CD14-positive monocyte (primary cell): ENCODE data around the gene SPDYE4. TPM values are rescaled to one million over a fixed set of nuclear protein-coding genes. Genes with fewer than 3 reads are reported as not detected.

Experiments used
- DNase-seq, 3 donors: peaks; one replicate each; pipeline ENCODE4 v3.0.0-alpha.2; 2011 to 2022
- H2AFZ ChIP-seq: 2 replicates; pipeline ENCODE4 v1.6.0; 2012; ENCODE audit warnings: mild to moderate bottlenecking, low read depth, low read length, inconsistent platforms; ENCODE audit not compliant: insufficient read depth, poor library complexity, severe bottlenecking
- H3K27ac ChIP-seq, 2 donors: 1 replicate in 1 of 2; 2 replicates in 1 of 2; pipeline ENCODE4 v1.5.1; 2012 to 2013; ENCODE audit warnings: low read length in 2 of 2, control low read depth in 1 of 2, inconsistent platforms in 1 of 2, low read depth in 1 of 2, mild to moderate bottlenecking in 1 of 2
- H3K27me3 ChIP-seq, 2 donors: one replicate each; pipeline versions ENCODE4 v1.6.0 to v1.6.1; 2011 to 2013; ENCODE audit warnings: low read length in 2 of 2; ENCODE audit not compliant: control insufficient read depth in 2 of 2, insufficient read depth in 2 of 2
- H3K36me3 ChIP-seq, 2 donors: replicated peaks in 1 of 2; 1 replicate in 1 of 2; 2 replicates in 1 of 2; pipeline versions ENCODE4 v1.5.1 to v1.6.1; 2012 to 2013; ENCODE audit warnings: low read length in 2 of 2, control low read depth in 1 of 2, inconsistent platforms in 1 of 2, mild to moderate bottlenecking in 1 of 2; ENCODE audit not compliant: insufficient read depth in 2 of 2, control insufficient read depth in 1 of 2
- H3K4me1 ChIP-seq, 2 donors: 1 replicate in 1 of 2; 2 replicates in 1 of 2; pipeline versions ENCODE4 v1.5.1 to v1.6.1; 2012 to 2013; ENCODE audit warnings: low read length in 2 of 2, control low read depth in 1 of 2, inconsistent platforms in 1 of 2, mild to moderate bottlenecking in 1 of 2, moderate library complexity in 1 of 2; ENCODE audit not compliant: insufficient read depth in 2 of 2, control insufficient read depth in 1 of 2
- H3K4me2 ChIP-seq: replicated peaks from 2 replicates; pipeline ENCODE3; 2012; ENCODE audit warnings: low read length, moderate library complexity, mild to moderate bottlenecking; ENCODE audit not compliant: poor library complexity, severe bottlenecking; ENCODE audit errors: extremely low read depth
- H3K4me3 ChIP-seq, 3 experiments: fragments of 200-600 bp in 1 of 3; sonication (generic) in 1 of 3; replicated peaks in 1 of 3; 1 replicate in 2 of 3; 2 replicates in 1 of 3; pipeline ENCODE4 v1.5.1; 2011 to 2013; ENCODE audit warnings: low read length in 3 of 3, mild to moderate bottlenecking in 3 of 3, control low read depth in 2 of 3, low read depth in 2 of 3, inconsistent platforms in 1 of 3, moderate library complexity in 1 of 3
- H3K79me2 ChIP-seq: 2 replicates; pipeline ENCODE4 v1.6.0; 2012; ENCODE audit warnings: mild to moderate bottlenecking, control low read depth, inconsistent platforms, low read length, moderate library complexity; ENCODE audit not compliant: insufficient read depth
- H3K9ac ChIP-seq: 2 replicates; pipeline ENCODE4 v1.6.0; 2017; ENCODE audit warnings: low read length, mild to moderate bottlenecking; ENCODE audit not compliant: insufficient read depth, poor library complexity, severe bottlenecking
- H3K9me3 ChIP-seq, 2 donors: replicated peaks in 1 of 2; 1 replicate in 1 of 2; 2 replicates in 1 of 2; pipeline versions ENCODE4 v1.5.1 to v1.6.1; 2012 to 2013; ENCODE audit warnings: low read length in 2 of 2, control low read depth in 1 of 2; ENCODE audit not compliant: control insufficient read depth in 1 of 2, insufficient read depth in 1 of 2
- H4K20me1 ChIP-seq: 2 replicates; pipeline ENCODE4 v1.6.0; 2012; ENCODE audit warnings: mild to moderate bottlenecking, low read length, control low read depth, moderate library complexity; ENCODE audit not compliant: insufficient read depth
- H3K27ac Mint-ChIP-seq, 7 donors: one replicate each; pipeline ENCODE4 v1.8.0; 2020; ENCODE audit warnings: mild to moderate bottlenecking in 7 of 7, mixed read lengths in 7 of 7, moderate library complexity in 6 of 7, inconsistent platforms in 2 of 7
- H3K27me3 Mint-ChIP-seq, 3 donors: one replicate each; pipeline ENCODE4 v1.8.0; 2021 to 2022; ENCODE audit warnings: low read depth in 3 of 3, mild to moderate bottlenecking in 3 of 3, mixed read lengths in 3 of 3, moderate library complexity in 3 of 3, inconsistent platforms in 1 of 3
- H3K36me3 Mint-ChIP-seq, 2 donors: one replicate each; pipeline ENCODE4 v1.8.0; 2020; ENCODE audit warnings: mixed read lengths in 2 of 2, inconsistent platforms in 1 of 2, mild to moderate bottlenecking in 1 of 2
- H3K4me1 Mint-ChIP-seq: one replicate; pipeline ENCODE4 v1.8.0; 2020; ENCODE audit warnings: mild to moderate bottlenecking, mixed read lengths
- H3K4me3 Mint-ChIP-seq, 2 donors: one replicate each; pipeline ENCODE4 v1.8.0; 2020; ENCODE audit warnings: mild to moderate bottlenecking in 2 of 2, mixed read lengths in 2 of 2, moderate library complexity in 1 of 2
- H3K9me3 Mint-ChIP-seq, 7 donors: one replicate each; pipeline ENCODE4 v1.8.0; 2020 to 2022; ENCODE audit warnings: mixed read lengths in 7 of 7, mild to moderate bottlenecking in 6 of 7, moderate library complexity in 6 of 7, inconsistent platforms in 2 of 7
- WGBS: methylation state at CpG from one replicate; pipeline ENCODE4 v1.1.5; 2013; ENCODE audit warnings: missing lambda C conversion rate; ENCODE audit not compliant: insufficient coverage; 5-methylcytosine and 5-hydroxymethylcytosine counted together
- intact Hi-C, 2 donors: fragments of 100-400 bp; cut with micrococcal nuclease; formaldehyde crosslinking; loops; one replicate each; pipeline versions ENCODE4 v1.15.0 to v1.15.1; 2023
- polyA plus RNA-seq, 3 donors: library from polyadenylated mRNA; depleted of rRNA in 1 of 3; unstranded in 2 of 3; stranded (reverse) in 1 of 3; fragments of 300-500 nt in 2 of 3; fragments of >200 nt in 1 of 3; fragmentation: Illumina TruSeq in 2 of 3; gene quantifications; 1 replicate in 2 of 3; 2 replicates in 1 of 3; pipeline ENCODE4 v1.2.3, GENCODE V29; 2012 to 2021
- TF ChIP-seq, protein P1 (sequence below): fragments of 200-600 bp; IDR thresholded peaks from one replicate; pipeline ENCODE4 v1.8.0; 2022; ENCODE audit warnings: antibody characterized with exemption, mild to moderate bottlenecking

SPDYE4 gene
- polyA plus RNA-seq, 3 donors = 0.09 TPM; not detected in 2

- no peaks in the 10 kb centered on the region for H3K9me3 ChIP-seq
- Mint-ChIP-seq H3K4me3 (no peak overlapping the region), H3K9me3 (peaks cover 0 to 3% (median 0%) of the 10 kb centered on the region in 7 donors), H3K27me3 (peaks cover 2 to 20% (median 9%) of the 10 kb centered on the region in 3 donors), H3K27ac (peak overlapping the region in 1 of 7 donors; percentile 20), H3K36me3 (no peaks in the 10 kb centered on the region), H3K4me1 (peaks cover 12% of the 10 kb centered on the region)
- H3K36me3 ChIP-seq = no peaks in the 10 kb centered on the region
- 80% methylated on average over 1 of the region's 2 CpGs for WGBS
- peaks cover 5 to 8% of the 10 kb centered on the region in 2 donors for H3K4me1 ChIP-seq
- TF ChIP-seq, protein P1, sequence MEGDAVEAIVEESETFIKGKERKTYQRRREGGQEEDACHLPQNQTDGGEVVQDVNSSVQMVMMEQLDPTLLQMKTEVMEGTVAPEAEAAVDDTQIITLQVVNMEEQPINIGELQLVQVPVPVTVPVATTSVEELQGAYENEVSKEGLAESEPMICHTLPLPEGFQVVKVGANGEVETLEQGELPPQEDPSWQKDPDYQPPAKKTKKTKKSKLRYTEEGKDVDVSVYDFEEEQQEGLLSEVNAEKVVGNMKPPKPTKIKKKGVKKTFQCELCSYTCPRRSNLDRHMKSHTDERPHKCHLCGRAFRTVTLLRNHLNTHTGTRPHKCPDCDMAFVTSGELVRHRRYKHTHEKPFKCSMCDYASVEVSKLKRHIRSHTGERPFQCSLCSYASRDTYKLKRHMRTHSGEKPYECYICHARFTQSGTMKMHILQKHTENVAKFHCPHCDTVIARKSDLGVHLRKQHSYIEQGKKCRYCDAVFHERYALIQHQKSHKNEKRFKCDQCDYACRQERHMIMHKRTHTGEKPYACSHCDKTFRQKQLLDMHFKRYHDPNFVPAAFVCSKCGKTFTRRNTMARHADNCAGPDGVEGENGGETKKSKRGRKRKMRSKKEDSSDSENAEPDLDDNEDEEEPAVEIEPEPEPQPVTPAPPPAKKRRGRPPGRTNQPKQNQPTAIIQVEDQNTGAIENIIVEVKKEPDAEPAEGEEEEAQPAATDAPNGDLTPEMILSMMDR = no peak
- intact Hi-C loops = no loop called here
- H4K20me1 ChIP-seq = no peaks in the 10 kb centered on the region
- no peak overlapping the region for H2AFZ ChIP-seq
- no peak for DNase-seq
- no peaks in the 10 kb centered on the region for H3K27me3 ChIP-seq
- no peak overlapping the region for H3K9ac ChIP-seq
- H3K79me2 ChIP-seq = no peaks in the 10 kb centered on the region
- no peak overlapping the region for H3K4me3 ChIP-seq
- no peak overlapping the region for H3K27ac ChIP-seq
- no peak overlapping the region for H3K4me2 ChIP-seq
These were observed 21.6 kb downstream of the SPDYE4 start for GRCh38 chr17:8736796-8737195.

DNA sequence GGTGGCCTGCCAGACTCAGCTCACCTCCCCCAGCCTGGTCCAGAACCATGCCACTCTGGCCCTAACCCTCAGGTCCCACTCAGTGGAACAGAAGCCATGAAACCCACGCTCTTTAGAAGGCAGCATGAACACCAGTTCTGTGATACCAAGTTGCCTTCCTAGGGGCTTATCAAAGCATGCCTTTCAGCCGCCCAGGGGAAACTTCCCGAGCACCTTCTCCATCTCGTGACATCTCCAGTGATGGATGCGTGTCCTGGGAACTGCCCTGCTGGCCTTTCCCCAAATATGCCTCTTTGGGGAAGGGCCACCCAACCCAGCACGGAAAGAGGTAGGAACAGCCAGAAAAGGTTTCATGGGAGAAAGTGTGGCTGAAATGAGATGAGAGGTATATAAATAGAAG lies 22.0 kb downstream of the SPDYE4 start:
- peaks cover 2 to 17% (median 7%) of the 10 kb centered on the region in 3 donors for H3K27me3 Mint-ChIP-seq
- no peak overlapping the region for H3K27ac Mint-ChIP-seq
- H3K36me3 Mint-ChIP-seq = no peaks in the 10 kb centered on the region
- no peaks in the 10 kb centered on the region for H4K20me1 ChIP-seq
- no peak overlapping the region for H2AFZ ChIP-seq
- H3K4me3 Mint-ChIP-seq = peak overlapping the region in 1 of 2 donors; percentile 39
- H3K4me3 ChIP-seq = no peak overlapping the region
- no peaks in the 10 kb centered on the region for H3K9me3 ChIP-seq
- no peaks in the 10 kb centered on the region for H3K27me3 ChIP-seq
- H3K4me1 ChIP-seq = peaks cover 5 to 8% of the 10 kb centered on the region in 2 donors
- H3K36me3 ChIP-seq = no peaks in the 10 kb centered on the region
- TF ChIP-seq, protein P1 = no peak
- peaks cover 12% of the 10 kb centered on the region for H3K4me1 Mint-ChIP-seq
- DNase-seq = no peak
- 100% methylated on average over 5 of the region's 6 CpGs for WGBS
- intact Hi-C loops = no loop called here
- no peak overlapping the region for H3K27ac ChIP-seq
- H3K9ac ChIP-seq = no peak overlapping the region
- H3K9me3 Mint-ChIP-seq = peaks cover 0 to 3% (median 0%) of the 10 kb centered on the region in 7 donors
- no peaks in the 10 kb centered on the region for H3K79me2 ChIP-seq
- H3K4me2 ChIP-seq = no peak overlapping the region
